NCI-H2081 (cell line): ENCODE results near the gene NPC2.

Experiments
- DNase-seq, 2 experiments: peaks; one replicate each; lab custom pipeline; 2025; lab: John Stamatoyannopoulos, UW

NPC2 gene

DNA sequence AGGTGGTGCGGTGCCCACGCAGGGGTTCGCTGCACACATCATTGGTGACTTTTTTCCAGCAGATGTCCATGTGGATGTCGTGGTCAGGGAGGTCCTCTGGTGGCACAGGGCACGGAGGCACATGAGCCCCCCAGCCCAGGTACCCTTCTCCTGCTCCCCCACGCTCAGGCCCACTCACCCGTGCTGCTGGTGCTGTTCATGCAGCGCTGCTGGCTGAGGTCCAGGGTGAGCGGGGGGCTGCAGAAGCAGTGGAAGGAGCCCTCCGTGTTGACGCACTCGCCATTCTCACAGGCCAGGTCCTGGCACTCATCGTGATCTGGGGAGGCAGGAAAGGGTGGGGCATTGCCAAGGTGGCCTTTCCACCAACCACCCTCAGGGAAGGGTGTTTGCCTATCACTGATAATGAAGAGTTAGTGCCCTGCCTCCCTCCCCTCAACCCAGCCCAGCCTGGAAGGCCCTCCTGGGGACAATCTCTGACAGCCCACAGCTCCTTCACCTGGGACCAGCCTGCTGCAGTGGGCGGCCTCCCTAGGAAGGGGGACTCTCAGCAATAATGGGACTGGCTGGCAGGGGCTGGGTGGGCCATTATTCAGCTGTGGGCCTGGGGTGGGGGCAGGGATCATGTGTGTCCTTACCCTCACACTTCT, 10.3 kb upstream of the NPC2 start:
- DNase-seq = no peak

- DNase-seq = peak in 1 of 2 experiments; percentile 10
Measured at GRCh38 chr14:74502236-74503019, 9.3 kb upstream of the NPC2 start.

GRCh38 chr14:74501691-74502090, 8.6 kb upstream of the NPC2 start:
- DNase-seq = no peak

DNA sequence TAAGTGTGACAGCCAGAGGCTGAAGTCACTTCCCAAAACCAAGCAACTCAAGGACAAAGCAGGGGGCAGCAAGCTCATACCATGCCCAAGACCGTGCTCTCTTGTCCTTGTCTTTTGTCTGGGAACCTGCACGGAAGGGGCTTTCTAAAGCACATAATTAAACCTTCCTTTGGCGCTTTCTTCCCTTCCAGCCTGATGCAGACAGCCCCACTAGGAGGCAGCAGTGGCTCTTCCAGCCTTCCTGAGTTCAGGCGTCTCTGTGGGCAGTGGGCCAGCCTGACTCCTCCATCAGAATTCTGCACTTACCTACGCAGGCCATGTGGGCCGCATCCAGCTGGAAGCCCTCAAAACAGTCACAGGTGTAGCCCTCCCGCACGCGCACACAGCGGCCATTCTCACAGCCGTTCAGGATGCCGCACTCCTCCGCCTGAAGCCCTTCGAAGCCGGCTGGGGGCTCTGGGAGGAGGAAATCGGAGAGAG, 8.1 kb upstream of the NPC2 start:
- DNase-seq = peak; percentile 52 to 55

- no peak for DNase-seq
Measured at GRCh38 chr14:74500417-74501134, 7.5 kb upstream of the NPC2 start.

GRCh38 chr14:74495356-74495755, 2.3 kb upstream of the NPC2 start:
- no peak for DNase-seq

- peak; percentile 98 to 99 for DNase-seq
Measured at GRCh38 chr14:74493343-74494261, 497 bp upstream of the NPC2 start, which contains the start of gene ISCA2. Gene ISCA2 (plus strand): TSS chr14:74493765. CDS start chr14:74493775, 10 bp downstream.

- DNase-seq = no peak
Measured at GRCh38 chr14:74491956-74492775, 939 bp downstream of the NPC2 start.

DNA sequence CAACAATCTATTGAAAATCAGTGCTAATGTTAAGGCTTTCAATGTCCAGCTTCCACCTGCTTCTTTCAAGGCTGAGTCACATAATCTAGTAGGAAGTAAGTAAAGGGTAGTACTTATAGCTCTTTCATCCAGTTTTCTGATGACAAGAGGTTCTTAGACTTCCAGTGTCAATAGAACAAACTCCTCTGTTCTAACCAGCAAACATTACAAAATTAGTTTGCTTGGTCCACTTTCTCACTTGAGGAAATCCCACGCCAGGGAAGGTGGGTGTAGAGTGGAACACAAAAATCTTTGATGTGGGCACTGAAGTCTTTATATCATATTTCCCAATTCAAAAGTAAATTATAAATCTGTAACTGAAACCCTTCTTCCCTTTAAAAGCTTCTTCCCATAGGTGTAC, 2.6 kb downstream of the NPC2 start:
- no peak for DNase-seq

GRCh38 chr14:74488786-74489397, 4.2 kb downstream of the NPC2 start:
- DNase-seq = no peak

DNA sequence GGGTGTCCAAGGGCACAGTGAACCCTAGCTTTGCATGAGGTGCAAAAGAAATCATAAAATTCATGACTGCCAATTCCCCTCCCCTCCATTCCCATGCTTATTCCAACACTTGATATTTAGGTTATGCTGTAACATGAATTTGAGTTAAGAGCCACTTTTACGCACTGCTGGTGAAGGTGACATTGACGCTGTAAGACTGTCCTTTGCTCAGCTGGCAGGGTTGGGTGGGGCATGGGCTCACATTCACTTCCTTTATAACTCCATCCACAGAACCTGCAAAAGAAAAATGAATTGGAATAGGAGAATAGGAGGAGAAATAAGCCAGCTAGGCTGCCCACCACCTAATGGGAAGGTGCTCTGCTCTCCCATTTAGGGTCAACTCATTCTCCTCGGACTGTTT, 6.9 kb downstream of the NPC2 start:
- DNase-seq = no peak

DNA sequence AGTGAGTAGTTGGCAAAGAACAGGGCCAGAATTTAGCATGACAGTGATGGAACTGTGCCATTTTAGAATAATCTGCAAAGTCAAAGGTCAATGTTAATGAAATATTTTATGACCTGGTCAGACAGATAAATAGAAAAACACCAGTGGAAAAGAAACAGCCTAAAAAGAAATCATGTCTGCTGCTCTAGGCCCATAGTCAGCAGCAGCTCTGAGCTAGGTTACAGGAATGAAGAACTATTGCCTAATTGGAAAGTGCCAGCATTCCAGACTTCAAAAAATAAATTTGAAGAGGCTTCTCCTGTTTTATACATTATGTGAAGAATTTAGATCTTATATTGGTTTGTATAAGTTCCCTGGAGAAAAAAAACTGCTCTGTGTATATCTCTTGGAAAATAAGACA, 9.8 kb downstream of the NPC2 start:
- DNase-seq = no peak

- no peak for DNase-seq
Measured at GRCh38 chr14:74482571-74482970, 10.5 kb downstream of the NPC2 start.

DNA sequence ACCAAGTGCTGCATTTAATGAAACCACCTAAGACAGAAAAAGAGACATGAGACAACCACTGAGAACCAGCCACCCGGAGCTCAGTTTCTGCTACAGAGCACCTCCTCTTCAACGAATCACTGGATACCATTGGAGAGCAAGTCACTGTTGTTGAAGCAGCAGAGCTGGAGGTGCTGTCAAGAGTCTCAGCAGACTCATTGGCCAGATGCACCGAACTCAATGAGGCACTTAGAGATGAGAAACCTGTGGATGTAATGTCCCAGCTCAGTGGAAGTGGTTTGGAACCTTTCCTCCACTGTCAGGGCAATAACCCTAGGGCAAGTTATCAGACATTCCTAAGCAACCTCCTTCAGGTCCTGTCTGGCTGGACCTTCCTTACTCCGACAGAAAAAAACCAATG, 13.1 kb downstream of the NPC2 start:
- no peak for DNase-seq

DNA sequence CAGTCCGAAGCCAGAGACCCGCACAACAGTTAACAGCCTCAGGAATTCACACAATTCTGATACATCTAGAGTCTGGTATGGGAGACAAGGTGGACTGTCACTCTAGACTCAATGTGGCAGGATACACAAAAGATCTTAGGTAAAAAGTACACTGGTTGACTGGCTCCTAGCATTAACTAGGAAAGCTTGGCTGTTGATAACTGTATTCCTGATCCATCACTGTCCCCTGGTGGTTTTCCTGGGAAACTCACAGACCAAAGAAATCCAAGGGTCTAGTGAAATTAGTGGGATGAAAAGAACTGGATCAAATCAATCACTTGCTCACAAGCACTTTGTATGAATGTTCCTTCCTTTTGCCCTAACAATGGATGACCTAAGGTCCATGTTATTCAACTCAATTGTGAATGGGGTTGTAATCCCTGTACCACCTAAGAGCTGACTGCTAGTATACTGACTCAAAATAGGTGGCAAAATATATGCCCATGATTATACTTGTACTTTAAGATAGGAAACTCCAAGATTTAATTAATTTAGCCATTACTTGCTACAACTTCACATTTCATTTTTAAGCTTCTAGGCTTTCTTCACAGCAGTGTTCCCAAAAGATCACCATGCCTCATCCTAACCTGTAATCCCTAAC, 14.0 kb downstream of the NPC2 start:
- DNase-seq = peak; percentile 18 to 20

DNA sequence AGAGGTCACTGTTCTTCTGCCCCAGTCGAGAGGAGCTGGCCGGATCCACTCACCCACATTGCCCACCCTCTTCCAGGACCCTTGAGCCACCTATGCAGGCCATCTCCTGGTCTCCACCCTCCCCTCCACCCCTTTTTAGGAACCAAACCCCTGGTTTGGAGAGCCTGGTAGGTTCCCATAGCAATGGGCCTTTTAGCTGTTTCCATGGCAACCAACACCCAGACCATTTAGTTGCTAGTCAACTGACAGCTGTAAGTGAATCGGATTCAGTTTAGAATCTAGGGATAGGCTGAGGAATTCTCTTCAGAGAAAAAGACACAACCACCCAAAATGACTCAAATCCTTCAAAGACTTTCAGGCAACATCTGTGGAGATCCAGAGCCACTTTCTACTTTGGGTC, 16.5 kb downstream of the NPC2 start:
- DNase-seq = no peak

- no peak for DNase-seq
Measured at GRCh38 chr14:74476107-74476506, 17.0 kb downstream of the NPC2 start.

DNA sequence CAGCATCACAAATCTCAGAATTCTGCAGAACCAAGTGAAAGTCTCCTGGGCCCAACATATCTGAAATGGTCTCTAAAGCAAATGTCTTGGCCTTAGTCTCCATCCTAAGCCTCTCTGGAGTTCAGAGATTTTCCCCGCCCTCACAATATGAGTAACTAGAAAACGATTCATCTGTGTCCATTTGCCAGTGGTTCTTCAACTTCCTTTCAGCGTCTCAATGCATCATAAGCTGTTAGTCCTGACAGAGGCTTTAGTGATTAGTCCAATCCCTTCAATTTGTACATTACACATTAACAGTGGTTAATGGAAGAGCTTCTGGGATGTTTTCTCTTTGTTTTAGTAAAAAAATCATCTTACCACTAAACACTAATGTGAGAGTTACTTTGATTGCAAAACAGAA, 17.4 kb downstream of the NPC2 start:
- no peak for DNase-seq

DNA sequence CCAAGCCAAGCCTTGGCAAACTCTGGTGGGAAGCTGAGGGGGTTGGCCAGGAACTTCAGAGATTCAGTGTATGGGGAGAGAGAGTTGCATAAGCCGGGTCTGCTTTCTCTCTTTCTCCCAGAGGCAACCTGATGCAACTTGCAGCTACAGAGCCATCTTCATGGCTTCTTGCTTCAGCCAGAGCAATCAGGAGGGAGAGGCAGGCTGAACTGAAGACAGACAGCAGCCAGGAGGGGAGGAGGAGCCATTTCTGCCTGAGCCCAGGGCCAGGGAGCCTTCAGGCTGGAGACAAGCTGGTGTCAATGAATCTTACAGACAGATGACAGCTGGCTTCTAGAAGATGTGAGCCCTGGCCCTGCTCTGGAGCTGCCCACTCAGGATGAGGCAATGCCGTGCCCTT, 18.7 kb downstream of the NPC2 start:
- DNase-seq = no peak

DNA sequence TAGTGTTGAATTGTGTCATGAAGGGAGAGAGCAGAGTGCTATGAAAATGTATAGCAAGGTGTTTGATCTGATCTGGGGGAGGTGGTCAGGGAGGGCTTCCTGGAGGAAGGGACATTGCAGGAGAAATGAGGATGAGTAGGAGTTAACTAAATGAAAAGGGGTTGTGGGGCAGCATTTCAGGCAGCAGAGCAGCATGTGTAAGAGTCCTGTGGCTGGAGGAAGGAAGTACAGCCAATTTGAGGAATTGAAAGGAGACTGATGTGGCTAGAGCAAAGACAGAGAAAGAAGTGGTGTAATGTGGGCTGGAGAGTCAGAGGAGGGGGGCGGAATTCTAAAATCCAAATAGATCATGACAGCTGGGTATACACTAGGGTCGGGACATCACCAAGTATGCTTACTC, 20.5 kb downstream of the NPC2 start:
- DNase-seq = no peak
